Stimulated activated naive B cell treated with anti-CD40 and anti-IgM and Interleukin-4, amounts not matched to agents 10 μg/mL and 1 μg/mL and 100 μg/mL, for 72 hours (primary cell): Measurements from ENCODE around the gene GLT8D1.
"Not testable (repeated sequence)": the region's sequence is repeated elsewhere in the genome, so short reads cannot be mapped to it uniquely, and the experiment has no call there.

Experiments
- ATAC-seq, 2 donors: fragments of 150-1000 bp; cut with Tn5 transposase; replicated peaks; 2 replicates each; pipeline ENCODE4 v1.10.0; 2021; ENCODE audit warnings: moderate library complexity in 1 of 2
- DNase-seq: peaks from one replicate; pipeline ENCODE4 v3.0.0; 2021
- H3K27ac Mint-ChIP-seq: one replicate; pipeline ENCODE4 v1.8.0; 2022; ENCODE audit warnings: mild to moderate bottlenecking, mixed read lengths
- H3K27me3 Mint-ChIP-seq, 2 donors: one replicate each; pipeline ENCODE4 v1.8.0; 2022; ENCODE audit warnings: mixed read lengths in 2 of 2
- H3K36me3 Mint-ChIP-seq, 2 donors: one replicate each; pipeline ENCODE4 v1.8.0; 2022; ENCODE audit warnings: mixed read lengths in 2 of 2, mild to moderate bottlenecking in 1 of 2
- H3K4me1 Mint-ChIP-seq, 2 donors: one replicate each; pipeline ENCODE4 v1.8.0; 2022; ENCODE audit warnings: mixed read lengths in 2 of 2, mild to moderate bottlenecking in 1 of 2
- H3K4me3 Mint-ChIP-seq, 2 donors: one replicate each; pipeline ENCODE4 v1.8.0; 2022; ENCODE audit warnings: mild to moderate bottlenecking in 2 of 2, mixed read lengths in 2 of 2, moderate library complexity in 1 of 2
- H3K9me3 Mint-ChIP-seq, 2 donors: one replicate each; pipeline ENCODE4 v1.8.0; 2022; ENCODE audit warnings: mixed read lengths in 2 of 2, mild to moderate bottlenecking in 1 of 2

GLT8D1 gene

GRCh38 chr3:52679811-52680210 lies 25.8 kb downstream of the GLT8D1 start:
- DNase-seq (no peak), ATAC-seq (no peak)
- H3K27ac Mint-ChIP-seq: peak overlapping the region; percentile 37
- H3K4me3 Mint-ChIP-seq: no peak overlapping the region
- no peaks in the 10 kb centered on the region for H3K27me3 Mint-ChIP-seq
- H3K9me3 Mint-ChIP-seq: no peaks in the 10 kb centered on the region
- peaks cover 42 to 46% of the 10 kb centered on the region in 2 donors for H3K36me3 Mint-ChIP-seq
- peaks cover 10 to 43% of the 10 kb centered on the region in 2 donors for H3K4me1 Mint-ChIP-seq

- Mint-ChIP-seq H3K4me3 (no peak overlapping the region), H3K9me3 (no peaks in the 10 kb centered on the region), H3K4me1 (peaks cover 10 to 37% of the 10 kb centered on the region in 2 donors), H3K36me3 (peaks cover 44 to 48% of the 10 kb centered on the region in 2 donors), H3K27ac (no peak overlapping the region), H3K27me3 (no peaks in the 10 kb centered on the region)
- DNase-seq (no peak), ATAC-seq (no peak)
These were observed 26.4 kb downstream of the GLT8D1 start for GRCh38 chr3:52679199-52679538.

GRCh38 chr3:52678265-52679198 lies 27.1 kb downstream of the GLT8D1 start:
- ATAC-seq: no peak

GRCh38 chr3:52676201-52676600 lies 29.4 kb downstream of the GLT8D1 start:
- DNase-seq, H3K4me3 Mint-ChIP-seq, ATAC-seq, H3K27me3 Mint-ChIP-seq, H3K9me3 Mint-ChIP-seq: not testable (repeated sequence)
- H3K36me3 Mint-ChIP-seq: peaks cover 51 to 52% of the 10 kb centered on the region in 2 donors
- H3K27ac Mint-ChIP-seq: peak overlapping the region; percentile 4
- peaks cover 5 to 22% of the 10 kb centered on the region in 2 donors for H3K4me1 Mint-ChIP-seq

More at GRCh38 chr3:52678265-52679198, 27.1 kb downstream of the GLT8D1 start:
- Mint-ChIP-seq H3K36me3 (peaks cover 44 to 48% of the 10 kb centered on the region in 2 donors), H3K27ac (no peak overlapping the region), H3K4me1 (peaks cover 10 to 37% of the 10 kb centered on the region in 2 donors), H3K9me3 (no peaks in the 10 kb centered on the region), H3K27me3 (no peaks in the 10 kb centered on the region), H3K4me3 (no peak overlapping the region)
- no peak for DNase-seq

- Mint-ChIP-seq H3K27me3 (no peaks in the 10 kb centered on the region), H3K4me3 (no peak overlapping the region), H3K9me3 (no peaks in the 10 kb centered on the region), H3K36me3 (peaks cover 29 to 45% of the 10 kb centered on the region in 2 donors), H3K27ac (no peak overlapping the region), H3K4me1 (peaks cover 9 to 11% of the 10 kb centered on the region in 2 donors)
- DNase-seq: no peak
- no peak for ATAC-seq
These were observed 33.9 kb downstream of the GLT8D1 start for GRCh38 chr3:52671676-52672075.

GRCh38 chr3:52670621-52671521 lies 34.7 kb downstream of the GLT8D1 start:
- peak overlapping the region; percentile 69 for H3K27ac Mint-ChIP-seq
- H3K4me1 Mint-ChIP-seq: peaks cover 9 to 11% of the 10 kb centered on the region in 2 donors
- H3K36me3 Mint-ChIP-seq: peaks cover 25 to 45% of the 10 kb centered on the region in 2 donors
- H3K4me3 Mint-ChIP-seq: no peak overlapping the region
- DNase-seq (no peak), ATAC-seq (peak; percentile 49 to 74)
- H3K9me3 Mint-ChIP-seq: no peaks in the 10 kb centered on the region
- H3K27me3 Mint-ChIP-seq: no peaks in the 10 kb centered on the region

- ATAC-seq (no peak), DNase-seq (no peak)
- Mint-ChIP-seq H3K4me3 (no peak overlapping the region), H3K36me3 (peaks cover 30 to 41% of the 10 kb centered on the region in 2 donors), H3K27ac (no peak overlapping the region), H3K4me1 (no peaks in the 10 kb centered on the region), H3K9me3 (no peaks in the 10 kb centered on the region), H3K27me3 (no peaks in the 10 kb centered on the region)
These were observed 42.5 kb downstream of the GLT8D1 start for GRCh38 chr3:52663098-52663497.

GRCh38 chr3:52660046-52660445 lies 45.5 kb downstream of the GLT8D1 start:
- Mint-ChIP-seq H3K4me3 (no peak overlapping the region), H3K9me3 (no peaks in the 10 kb centered on the region), H3K4me1 (no peaks in the 10 kb centered on the region), H3K36me3 (peaks cover 34 to 37% of the 10 kb centered on the region in 2 donors), H3K27ac (no peak overlapping the region), H3K27me3 (no peaks in the 10 kb centered on the region)
- no peak for ATAC-seq
- no peak for DNase-seq

GRCh38 chr3:52655895-52656294 lies 49.7 kb downstream of the GLT8D1 start:
- Mint-ChIP-seq H3K4me3 (no peak overlapping the region), H3K27me3 (no peaks in the 10 kb centered on the region), H3K27ac (no peak overlapping the region), H3K4me1 (no peaks in the 10 kb centered on the region), H3K9me3 (no peaks in the 10 kb centered on the region), H3K36me3 (peaks cover 21 to 24% of the 10 kb centered on the region in 2 donors)
- ATAC-seq: no peak
- no peak for DNase-seq

- Mint-ChIP-seq H3K4me1 (no peaks in the 10 kb centered on the region), H3K9me3 (no peaks in the 10 kb centered on the region), H3K27me3 (no peaks in the 10 kb centered on the region), H3K4me3 (no peak overlapping the region), H3K36me3 (peaks cover 26 to 46% of the 10 kb centered on the region in 2 donors), H3K27ac (no peak overlapping the region)
- ATAC-seq (no peak), DNase-seq (no peak)
These were observed 54.0 kb downstream of the GLT8D1 start for GRCh38 chr3:52651592-52651991.

- Mint-ChIP-seq H3K27ac (no peak overlapping the region), H3K9me3 (no peaks in the 10 kb centered on the region), H3K4me1 (no peaks in the 10 kb centered on the region), H3K4me3 (no peak overlapping the region), H3K27me3 (no peaks in the 10 kb centered on the region), H3K36me3 (peaks cover 24 to 39% of the 10 kb centered on the region in 2 donors)
- DNase-seq (no peak), ATAC-seq (no peak)
These were observed 55.2 kb downstream of the GLT8D1 start for GRCh38 chr3:52650439-52650838.

- H3K27me3 Mint-ChIP-seq: no peaks in the 10 kb centered on the region
- no peaks in the 10 kb centered on the region for H3K4me1 Mint-ChIP-seq
- H3K4me3 Mint-ChIP-seq: no peak overlapping the region
- H3K27ac Mint-ChIP-seq: no peak overlapping the region
- DNase-seq (no peak), ATAC-seq (no peak)
- H3K9me3 Mint-ChIP-seq: no peaks in the 10 kb centered on the region
- H3K36me3 Mint-ChIP-seq: peaks cover 31 to 46% of the 10 kb centered on the region in 2 donors
These were observed 56.0 kb downstream of the GLT8D1 start for GRCh38 chr3:52649461-52650210.

- Mint-ChIP-seq H3K4me1 (no peaks in the 10 kb centered on the region), H3K9me3 (no peaks in the 10 kb centered on the region)
These were observed 60.0 kb downstream of the GLT8D1 start for GRCh38 chr3:52645549-52645948.

More at GRCh38 chr3:52645549-52645948, 60.0 kb downstream of the GLT8D1 start:
- H3K27me3 Mint-ChIP-seq: no peaks in the 10 kb centered on the region
- H3K36me3 Mint-ChIP-seq: peaks cover 31 to 40% of the 10 kb centered on the region in 2 donors
- H3K27ac Mint-ChIP-seq: no peak overlapping the region
- ATAC-seq (no peak), DNase-seq (no peak)
- H3K4me3 Mint-ChIP-seq: no peak overlapping the region
